B cell (primary cell): ENCODE measurements around the gene COL28A1.

Experiments used
- CTCF ChIP-seq: fragments of 200-600 bp; IDR thresholded peaks from one replicate; pipeline ENCODE4 v1.8.0; 2022; ENCODE audit warnings: antibody characterized with exemption, mild to moderate bottlenecking
- EZH2 ChIP-seq: IDR thresholded peaks from 2 replicates; pipeline ENCODE4 v1.6.1; 2012; ENCODE audit warnings: borderline replicate concordance, low read depth, mild to moderate bottlenecking, moderate library complexity, low read length; ENCODE audit not compliant: insufficient read depth, poor library complexity, severe bottlenecking

- TF ChIP-seq CTCF (no peak), EZH2 (no peak)
Observed at GRCh38 chr7:7550663-7551062, 15.0 kb upstream of the COL28A1 start.
